Measurements from ENCODE around the gene SLC35B2.
"Not testable (repeated sequence)": the region's sequence is repeated elsewhere in the genome, so short reads cannot be mapped to it uniquely, and the experiment has no call there.

Gene SLC35B2

DNA sequence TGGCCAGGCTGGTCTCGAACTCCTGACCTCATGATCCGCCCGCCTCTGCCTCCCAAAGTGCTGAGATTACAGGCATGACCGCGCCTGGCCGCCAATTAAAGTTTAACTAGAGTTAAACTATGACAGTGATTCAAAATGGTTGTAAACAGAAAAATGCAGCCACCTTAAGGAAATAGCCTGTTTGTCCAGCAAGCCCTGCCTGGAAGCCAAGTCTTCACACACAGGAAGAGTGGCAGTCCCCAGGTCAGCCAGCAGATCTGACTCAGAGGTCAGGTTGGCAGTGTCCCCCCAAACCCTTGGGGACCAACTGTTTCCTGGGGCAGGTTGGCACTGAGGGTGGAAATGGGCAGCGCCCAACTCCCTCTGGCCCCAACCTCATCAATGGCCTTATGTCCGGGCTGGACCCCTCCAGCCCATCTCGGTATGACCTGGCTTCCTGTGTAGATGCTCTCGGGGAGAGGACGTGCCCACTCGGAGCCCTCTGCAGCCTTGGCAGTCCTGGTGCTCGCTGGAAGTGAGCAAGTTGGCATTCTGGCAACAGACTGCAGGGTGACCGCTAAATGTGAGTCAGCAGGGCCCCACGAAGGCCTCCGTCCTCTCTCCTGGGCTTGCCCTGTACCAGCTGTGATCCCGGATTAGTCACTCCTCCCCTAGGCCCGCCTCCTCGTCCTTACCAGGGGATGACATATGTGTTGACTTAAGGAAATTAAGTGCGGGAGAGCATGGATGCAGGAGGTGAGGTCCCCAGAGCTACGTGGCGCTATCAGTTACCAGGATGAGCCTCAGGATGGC is 20.1 kb downstream of the SLC35B2 start:
- DNase-seq (ENCODE audit: low read depth in 1 of 2, low spot score in 1 of 2), result peak in 1 of 2 donors; percentile 42

DNA sequence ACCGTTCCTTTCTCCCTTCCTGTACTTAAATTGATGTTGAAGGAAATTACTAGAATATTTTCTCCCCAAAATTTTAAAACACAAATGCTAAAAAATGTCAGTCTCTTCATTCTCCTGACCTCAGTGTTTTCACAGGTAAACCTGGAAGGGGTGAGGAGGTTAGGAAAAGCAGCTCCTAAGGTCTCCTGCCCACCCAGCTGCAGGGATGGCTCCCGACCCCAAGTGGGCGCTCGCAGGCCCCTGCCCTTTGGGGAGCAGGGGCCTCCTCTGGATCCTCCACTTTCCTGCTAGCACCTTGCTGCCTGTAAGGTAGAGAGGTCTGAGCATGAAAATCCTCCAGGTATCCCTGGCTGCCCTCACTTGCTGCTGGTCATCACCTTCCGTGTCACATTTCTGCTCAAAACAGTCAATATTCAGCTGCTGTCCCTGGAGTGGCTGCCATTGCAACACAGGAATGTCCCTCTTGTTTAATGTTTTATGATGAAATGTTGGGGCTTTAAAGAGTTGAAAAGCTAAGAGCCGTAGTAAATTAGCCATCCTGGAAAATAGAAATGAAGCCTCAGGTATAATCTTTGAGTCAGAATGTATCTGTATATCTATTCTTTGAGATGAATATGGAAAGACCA is 21.3 kb downstream of the SLC35B2 start:
- DNase-seq (ENCODE audit: low read depth in 1 of 2, low spot score in 1 of 2), result no peak

DNA sequence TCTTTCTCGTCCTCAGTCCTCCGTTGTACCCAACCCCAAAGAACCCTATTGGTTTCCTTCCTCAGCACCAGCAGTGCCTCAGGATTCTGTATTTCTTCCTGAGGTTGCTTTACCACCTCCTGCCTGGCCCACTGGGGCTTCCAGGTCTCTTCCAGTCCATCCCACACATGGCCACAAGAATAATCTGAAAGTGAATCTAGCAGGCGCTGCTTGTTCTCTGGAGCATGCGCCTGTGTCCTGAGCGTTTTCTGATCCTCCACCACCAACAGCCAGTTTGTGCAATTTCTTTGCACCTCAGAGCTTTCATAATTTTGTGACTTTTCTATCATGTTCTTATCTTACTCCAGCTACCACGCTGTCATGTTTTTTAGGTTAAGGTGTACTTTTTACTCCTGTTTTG is 22.1 kb downstream of the SLC35B2 start:
- DNase-seq (ENCODE audit: low read depth in 1 of 2, low spot score in 1 of 2), result no peak

DNA sequence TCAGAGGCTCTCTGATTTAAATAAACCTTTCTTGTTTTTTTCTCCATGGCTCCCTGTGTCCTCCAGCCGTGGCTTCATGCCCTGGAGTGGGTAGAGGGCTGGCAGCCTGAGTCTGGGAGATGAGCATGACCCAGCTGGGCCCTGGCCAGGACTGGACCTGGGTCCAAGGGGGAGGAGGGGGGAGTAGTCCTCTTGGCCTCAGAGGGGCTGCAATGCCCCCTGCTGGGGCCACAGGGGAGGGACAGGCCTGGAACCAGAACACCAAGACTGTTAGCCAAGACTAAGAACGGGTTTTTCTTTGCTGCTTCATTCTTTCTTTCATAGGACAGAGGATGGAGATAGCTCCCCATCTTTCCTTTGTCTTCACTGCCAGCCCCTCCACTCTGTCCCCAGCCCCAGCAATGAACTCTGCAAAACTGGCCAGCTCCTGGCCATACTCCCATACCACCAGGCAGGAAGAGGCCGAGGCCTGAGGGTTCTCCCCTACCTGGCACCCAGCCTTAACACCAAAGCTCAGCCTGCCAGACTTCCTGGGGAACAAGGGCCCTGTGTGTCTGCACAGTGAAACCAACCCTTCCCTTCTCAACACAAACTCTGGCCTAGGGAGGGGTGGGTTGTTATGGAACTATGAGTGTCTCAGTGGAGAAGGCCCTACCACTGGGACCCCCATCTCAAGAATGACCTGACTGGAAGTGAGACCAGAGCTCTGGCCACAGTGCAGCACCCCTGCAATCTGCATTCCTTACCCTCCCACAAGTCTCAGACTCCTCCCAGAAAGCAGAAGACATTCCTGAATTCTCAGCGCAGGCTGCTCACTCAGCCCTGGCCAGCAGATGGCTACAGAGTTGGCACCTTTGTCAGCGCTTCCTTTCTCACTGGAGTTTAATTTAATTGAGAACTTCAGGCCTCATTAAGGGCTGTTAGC is 23.0 kb downstream of the SLC35B2 start:
- DNase-seq (ENCODE audit: low read depth in 1 of 2, low spot score in 1 of 2), result no peak

DNA sequence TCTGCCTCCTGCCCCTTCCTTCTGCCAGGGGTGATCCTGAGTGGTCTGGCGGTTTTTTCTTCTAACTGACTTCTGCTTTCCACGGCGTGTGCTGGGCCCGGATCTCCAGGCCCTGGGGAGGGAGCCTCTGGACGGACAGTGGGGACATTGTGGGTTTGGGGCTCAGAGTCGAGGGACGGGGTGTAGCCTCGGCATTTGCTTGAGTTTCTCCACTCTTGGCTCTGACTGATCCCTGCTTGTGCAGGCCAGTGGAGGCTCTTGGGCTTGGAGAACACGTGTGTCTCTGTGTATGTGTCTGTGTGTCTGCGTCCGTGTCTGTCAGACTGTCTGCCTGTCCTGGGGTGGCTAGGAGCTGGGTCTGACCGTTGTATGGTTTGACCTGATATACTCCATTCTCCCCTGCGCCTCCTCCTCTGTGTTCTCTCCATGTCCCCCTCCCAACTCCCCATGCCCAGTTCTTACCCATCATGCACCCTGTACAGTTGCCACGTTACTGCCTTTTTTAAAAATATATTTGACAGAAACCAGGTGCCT is 23.7 kb downstream of the SLC35B2 start:
- DNase-seq (ENCODE audit: low read depth in 1 of 2, low spot score in 1 of 2), result no peak

DNA sequence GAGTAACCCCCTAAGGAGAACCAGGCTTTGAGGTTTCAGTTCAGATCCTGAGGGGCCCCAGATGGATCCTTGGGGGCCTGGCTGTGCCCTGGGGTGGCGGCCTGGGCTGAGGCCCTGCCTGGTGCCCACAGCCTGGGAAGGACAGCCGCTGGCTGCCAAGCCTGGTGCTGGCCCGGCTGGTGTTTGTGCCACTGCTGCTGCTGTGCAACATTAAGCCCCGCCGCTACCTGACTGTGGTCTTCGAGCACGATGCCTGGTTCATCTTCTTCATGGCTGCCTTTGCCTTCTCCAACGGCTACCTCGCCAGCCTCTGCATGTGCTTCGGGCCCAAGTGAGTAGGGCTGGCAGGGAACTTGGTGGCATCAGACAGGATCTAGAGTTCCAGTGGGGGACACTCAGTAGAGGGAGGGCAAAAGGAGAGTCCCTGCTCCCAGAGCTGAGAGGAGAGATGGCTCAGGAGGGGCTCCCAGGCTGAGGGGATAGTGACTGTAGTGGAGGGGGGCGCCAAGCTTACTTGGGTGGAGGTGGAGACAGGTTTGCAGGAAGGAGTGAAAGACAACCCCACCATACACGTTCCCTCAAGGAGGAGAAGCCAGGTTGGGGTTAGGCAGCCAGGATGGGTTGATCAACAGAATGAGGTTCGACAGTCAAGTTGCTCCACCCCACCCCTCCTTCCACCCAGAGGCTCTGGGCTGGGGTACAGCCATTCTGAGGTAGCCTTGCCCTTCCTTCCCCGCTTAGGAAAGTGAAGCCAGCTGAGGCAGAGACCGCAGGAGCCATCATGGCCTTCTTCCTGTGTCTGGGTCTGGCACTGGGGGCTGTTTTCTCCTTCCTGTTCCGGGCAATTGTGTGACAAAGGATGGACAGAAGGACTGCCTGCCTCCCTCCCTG is 24.4 kb downstream of the SLC35B2 start:
- no peak for DNase-seq (ENCODE audit: low read depth in 1 of 2, low spot score in 1 of 2)

DNA sequence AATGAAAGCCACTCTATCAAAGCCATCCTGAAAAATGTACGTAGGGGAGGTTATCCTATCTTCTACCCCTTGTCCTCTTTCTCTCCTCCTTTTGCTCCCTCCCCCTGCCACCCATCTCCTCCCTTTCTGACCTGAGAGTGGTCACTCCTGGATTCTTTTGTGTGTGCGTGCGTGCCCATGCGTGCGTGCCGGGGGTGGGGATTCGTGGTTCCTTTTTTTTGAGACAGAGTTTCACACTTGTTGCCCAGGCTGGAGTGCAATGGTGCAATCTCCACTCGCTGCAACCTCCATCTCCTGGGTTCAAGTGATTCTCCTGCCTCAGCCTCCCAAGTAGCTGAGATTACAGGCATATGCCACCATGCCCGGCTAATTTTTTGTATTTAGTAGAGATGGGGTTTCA is 25.9 kb downstream of the SLC35B2 start:
- not testable (repeated sequence) for DNase-seq (ENCODE audit: low read depth in 1 of 2, low spot score in 1 of 2)

DNA sequence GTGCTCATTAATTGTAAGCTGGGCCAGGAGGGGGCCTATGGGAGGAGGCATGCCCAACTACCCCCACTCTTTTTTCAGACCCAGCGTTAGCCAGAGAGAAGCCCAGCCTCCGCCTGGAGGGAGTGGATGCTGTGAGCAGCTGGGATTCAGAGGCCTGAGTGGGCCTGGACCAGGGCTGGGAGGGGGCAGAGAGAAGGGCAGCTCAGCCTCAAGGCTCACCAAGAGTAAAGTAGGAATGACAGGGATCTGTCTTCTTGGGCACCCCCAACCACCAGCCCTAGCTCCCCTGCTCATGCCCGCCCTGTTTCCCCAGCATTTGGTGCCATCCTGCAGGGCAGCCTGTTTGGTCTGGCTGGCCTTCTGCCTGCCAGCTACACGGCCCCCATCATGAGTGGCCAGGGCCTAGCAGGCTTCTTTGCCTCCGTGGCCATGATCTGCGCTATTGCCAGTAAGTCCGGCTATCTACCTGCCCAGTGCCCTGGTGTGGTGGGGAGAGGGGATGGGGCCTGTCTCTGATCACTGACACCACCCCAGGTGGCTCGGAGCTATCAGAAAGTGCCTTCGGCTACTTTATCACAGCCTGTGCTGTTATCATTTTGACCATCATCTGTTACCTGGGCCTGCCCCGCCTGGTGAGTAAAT is 27.2 kb downstream of the SLC35B2 start:
- no peak for DNase-seq (ENCODE audit: low read depth in 1 of 2, low spot score in 1 of 2)

DNA sequence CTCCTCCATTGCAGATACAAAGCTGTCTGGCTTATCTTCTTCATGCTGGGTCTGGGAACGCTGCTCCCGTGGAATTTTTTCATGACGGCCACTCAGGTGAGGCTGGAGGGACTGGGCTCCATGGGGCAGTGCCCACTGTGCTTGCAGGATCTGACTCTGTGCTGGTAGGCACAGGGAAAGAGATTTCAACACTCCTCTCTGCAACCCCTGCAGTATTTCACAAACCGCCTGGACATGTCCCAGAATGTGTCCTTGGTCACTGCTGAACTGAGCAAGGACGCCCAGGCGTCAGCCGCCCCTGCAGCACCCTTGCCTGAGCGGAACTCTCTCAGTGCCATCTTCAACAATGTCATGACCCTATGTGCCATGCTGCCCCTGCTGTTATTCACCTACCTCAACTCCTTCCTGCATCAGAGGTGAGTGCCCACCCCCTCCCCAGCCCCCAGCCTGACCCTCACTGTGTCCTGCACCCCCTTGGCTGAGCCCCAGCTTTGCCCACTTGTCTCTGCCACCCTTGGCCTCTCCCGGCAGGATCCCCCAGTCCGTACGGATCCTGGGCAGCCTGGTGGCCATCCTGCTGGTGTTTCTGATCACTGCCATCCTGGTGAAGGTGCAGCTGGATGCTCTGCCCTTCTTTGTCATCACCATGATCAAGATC is 27.8 kb downstream of the SLC35B2 start:
- no peak for DNase-seq (ENCODE audit: low read depth in 1 of 2, low spot score in 1 of 2)

DNA sequence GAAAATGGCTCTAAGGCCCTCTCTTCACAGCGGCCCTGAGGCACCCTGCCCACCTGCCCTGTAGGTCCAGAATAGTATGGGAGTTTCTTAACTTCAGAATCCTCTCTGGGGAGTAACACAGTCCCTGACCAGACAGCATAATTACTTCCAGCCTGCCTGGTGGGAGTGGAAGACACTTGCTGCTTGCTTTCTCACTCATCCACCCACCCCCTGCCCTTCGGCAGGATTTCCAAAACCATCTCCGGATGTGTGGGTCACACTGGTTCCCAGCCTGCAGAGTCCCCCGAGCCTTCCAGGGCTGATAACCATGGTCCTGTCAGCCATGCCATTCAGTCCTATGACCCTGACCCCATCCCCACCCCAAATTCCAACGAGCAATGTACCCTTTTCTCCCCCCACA is 28.5 kb downstream of the SLC35B2 start:
- no peak for DNase-seq (ENCODE audit: low read depth in 1 of 2, low spot score in 1 of 2)

DNA sequence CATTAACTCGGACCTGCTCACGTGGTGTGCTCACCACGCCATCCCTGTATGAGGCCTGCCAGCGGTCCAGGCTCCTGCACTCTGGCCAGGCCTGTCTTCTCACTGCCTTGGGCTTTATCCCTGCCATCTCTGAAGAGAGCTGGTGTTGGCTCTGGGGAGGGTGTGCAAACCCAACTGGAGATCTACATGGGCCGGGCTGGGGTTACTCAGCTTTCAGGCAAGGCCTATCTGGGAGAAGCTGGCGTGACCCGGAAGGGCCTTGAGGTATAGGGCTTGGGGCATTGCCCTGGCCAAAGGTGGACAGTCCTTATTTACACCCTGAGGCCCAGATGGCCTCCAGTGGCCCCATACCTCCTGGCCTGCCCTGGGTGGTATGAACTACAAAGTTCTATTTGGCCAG is 28.9 kb downstream of the SLC35B2 start:
- no peak for DNase-seq (ENCODE audit: low read depth in 1 of 2, low spot score in 1 of 2)

DNA sequence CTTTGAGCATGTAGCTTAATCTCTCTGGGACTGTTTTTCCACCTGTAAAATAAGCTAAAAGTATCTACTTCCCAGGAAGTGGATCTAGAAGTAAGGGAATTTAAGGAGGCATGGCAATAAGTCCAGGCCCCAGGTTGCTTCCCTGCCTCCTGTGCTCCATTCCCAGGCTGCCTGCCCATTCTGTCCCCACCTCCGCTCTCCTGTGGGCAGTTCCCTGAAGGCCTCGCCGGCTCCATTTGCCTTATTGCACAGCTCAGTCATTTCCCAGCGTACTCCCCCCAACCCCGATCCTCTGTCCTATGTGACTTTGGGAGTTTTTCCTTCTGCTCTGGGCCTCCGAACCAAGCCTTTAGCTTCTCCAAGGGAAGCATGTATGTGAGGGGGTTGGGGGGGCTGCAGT is 29.3 kb downstream of the SLC35B2 start:
- no peak for DNase-seq (ENCODE audit: low read depth in 1 of 2, low spot score in 1 of 2)

DNA sequence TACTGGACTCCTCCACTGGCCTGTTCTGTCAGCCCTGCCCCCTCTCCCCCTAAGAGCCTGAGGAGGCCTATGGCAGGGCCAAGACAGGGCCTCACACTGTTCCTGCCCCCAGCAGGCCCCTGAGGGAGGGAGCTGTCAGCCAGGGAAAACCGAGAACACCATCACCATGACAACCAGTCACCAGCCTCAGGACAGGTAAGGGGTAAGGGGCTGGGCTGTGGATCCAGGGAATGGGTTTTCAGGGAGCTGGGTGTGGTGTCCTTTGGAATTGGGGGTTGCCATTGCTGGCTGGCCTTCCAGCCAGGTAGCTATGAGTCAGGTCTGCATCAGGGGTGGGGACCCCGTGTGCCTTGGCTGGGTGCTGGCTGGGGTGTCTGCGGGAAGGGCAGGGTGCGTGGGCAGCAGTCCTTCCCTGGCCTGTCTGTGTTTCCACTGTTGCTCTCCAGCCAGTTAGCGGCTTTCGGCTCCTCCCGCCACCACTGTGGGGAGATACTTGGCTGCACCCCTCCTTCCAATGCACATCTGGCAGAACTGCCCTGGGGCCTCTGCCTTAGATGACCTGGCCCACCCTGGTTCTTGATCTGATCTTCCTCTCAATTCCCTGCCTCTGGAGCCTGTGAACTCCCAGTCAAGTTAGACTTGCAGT is 30.1 kb downstream of the SLC35B2 start:
- DNase-seq (ENCODE audit: low read depth in 1 of 2, low spot score in 1 of 2), result no peak

DNA sequence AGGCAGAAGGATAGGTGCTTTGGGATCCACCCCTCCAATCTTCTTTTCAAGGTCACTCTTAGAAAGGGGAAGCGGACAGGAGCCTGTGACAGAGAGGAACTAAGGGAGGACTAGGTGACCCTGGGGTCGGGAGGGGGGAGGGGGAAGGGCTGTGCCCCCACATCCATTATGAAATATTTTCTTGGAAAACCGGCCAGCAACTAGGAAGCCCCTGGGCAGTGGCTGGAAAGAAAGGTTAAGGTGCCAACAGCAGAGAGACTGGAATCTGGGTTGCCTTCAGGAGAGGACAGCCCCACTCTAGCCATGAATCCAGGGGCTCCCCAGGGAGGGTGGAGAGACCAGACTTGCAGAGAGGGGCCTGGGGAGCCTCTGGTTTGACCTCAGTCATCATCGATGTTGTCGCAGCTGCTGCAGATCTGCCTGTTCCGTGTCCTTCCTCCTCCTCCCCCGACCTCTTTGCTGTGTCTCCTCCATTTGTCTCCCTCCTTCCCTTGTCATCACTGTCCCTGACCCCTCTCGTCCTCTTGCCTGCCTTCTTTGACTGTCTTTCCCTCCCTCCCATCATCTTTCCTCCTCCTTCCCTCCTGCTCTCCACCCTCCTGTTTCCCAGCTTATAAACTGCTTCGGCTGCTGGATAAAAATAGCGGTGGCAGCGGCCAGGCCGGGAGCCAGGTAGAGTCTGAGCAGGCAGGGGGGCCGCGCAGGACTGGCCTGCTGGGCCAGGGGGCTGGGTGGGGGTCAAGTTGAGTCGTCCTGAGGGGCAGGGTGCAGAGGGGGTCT is 30.8 kb downstream of the SLC35B2 start:
- no peak for DNase-seq (ENCODE audit: low read depth in 1 of 2, low spot score in 1 of 2)

DNA sequence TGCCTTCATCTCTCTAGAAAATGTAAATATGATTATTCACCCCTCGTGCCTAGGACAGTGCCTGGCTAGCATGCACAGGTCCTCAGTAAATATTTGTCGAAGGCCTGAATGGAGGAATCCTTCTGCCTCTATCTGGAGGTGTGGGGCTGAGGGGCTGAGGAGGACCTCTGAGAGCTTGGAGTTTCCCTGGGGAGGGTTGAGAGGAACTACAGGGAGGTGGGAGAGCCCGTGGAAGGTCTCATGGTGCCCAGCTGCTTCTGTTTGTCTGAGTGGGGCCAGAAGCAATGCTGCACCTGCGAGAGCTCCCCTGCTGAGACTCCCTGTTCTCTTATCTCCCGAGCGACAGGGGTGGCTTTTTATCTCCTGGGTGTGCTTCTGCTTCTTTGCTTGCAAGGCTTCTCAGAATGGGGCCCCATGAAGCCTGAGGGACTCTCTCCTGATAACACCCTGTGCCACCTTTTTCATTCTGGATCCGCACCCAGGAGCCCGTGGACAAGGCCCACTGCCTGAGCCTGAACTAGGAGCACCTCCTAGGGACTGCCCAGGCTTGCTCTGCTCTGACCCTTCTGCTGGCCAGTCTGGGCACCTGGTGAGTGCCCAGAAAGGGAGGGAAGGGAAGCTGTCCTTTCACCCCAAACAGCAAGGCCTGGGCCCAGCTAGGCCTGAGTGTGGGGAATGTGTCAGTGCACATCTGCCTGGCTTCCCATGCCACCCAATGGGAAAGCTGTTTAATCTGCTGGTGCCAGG is 31.6 kb downstream of the SLC35B2 start:
- no peak for DNase-seq (ENCODE audit: low read depth in 1 of 2, low spot score in 1 of 2)

DNA sequence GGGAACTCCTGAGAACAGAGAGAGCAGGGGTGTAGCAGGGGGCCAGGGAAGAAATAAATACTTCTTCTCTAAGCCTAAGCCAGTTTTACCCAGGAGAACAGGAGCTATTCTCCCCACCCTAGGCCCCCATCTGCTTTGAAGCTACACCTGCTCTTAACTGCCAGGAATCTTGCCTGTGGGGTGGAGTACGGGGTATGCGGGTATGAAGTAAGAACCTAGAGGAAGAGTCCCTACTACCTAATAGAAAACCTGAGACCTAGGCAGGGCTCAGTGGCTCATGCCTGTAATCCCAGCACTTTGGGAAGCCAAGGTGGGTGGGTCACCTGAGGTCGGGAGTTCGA is 32.4 kb downstream of the SLC35B2 start:
- no peak for DNase-seq (ENCODE audit: low read depth in 1 of 2, low spot score in 1 of 2)

DNA sequence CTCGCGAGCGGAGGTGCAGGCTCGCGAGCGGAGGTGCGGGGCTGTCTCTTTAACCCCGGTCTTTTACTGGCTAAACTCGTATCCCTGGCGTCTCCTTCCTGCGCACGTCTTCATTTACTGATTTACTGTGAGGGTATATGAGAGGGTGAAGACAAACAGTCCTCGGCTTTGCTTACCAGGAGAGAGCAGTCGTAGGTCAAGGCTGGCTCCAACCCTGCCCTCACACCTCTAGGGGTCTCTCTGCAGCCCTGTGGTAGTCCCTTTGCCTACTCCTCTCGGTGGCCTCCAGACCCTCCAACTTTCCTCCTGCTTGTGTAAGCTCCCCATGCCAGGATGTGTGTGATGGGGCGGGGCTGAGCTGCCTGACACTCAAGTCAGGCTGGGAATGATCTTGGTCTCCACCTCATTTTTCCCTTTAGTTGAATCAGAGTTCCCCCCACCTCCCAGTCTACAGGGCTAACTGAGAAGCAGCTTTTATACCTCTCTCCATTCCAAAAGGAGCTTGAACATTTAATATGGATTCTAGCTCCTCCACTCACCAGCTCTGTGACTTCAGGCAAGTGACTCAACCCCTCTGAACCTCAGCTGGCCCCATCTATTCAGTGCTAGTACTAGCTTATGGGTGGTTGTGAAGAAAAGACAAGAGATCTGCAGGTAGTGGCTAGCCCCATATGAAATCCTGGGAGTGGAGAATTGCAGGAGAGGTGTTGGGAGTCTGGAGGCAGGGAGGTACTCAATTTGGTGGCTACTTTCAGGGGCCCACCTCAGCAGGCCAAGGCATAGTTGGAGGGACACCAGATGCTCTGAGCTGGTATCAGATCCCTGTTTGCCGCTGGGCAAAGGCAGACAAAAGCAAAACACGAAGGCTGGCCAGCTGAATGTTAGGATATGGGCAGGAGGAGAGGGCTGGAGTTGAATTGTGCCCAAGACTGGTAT is 33.0 kb downstream of the SLC35B2 start:
- no peak for DNase-seq (ENCODE audit: low read depth in 1 of 2, low spot score in 1 of 2)

Data from stimulated activated CD4-positive, alpha-beta T cell treated with anti-CD3 and anti-CD28 coated beads, Interleukin-15, amount 100 ng/mL, for 1 hour (primary cell).